GM12878 (cell line): ENCODE measurements around the gene DDIT4. TPM values are rescaled to one million over a fixed set of nuclear protein-coding genes. Genes with fewer than 3 reads are reported as not detected.

ENCODE experiments used
- ATF7 ChIP-seq: fragments of 450-650 bp; IDR thresholded peaks from 2 replicates; pipeline ENCODE4 v1.6.1; 2016; ENCODE audit warnings: low read depth, mild to moderate bottlenecking
- E2F4 ChIP-seq: IDR thresholded peaks from 2 replicates; pipeline ENCODE4 v1.6.1; 2012; ENCODE audit warnings: low read depth, low read length, improper control_type of control experiment
- ESRRA ChIP-seq: IDR thresholded peaks from 2 replicates; pipeline ENCODE4 v1.6.1; 2012; ENCODE audit warnings: mild to moderate bottlenecking, low read length, improper control_type of control experiment
- HDGF ChIP-seq: fragments of 450-650 bp; IDR thresholded peaks from 2 replicates; pipeline ENCODE4 v1.6.1; 2016; ENCODE audit warnings: antibody characterized with exemption
- MAX ChIP-seq: IDR thresholded peaks from 2 replicates; pipeline ENCODE4 v1.6.1; 2012; ENCODE audit warnings: low read depth, low read length, improper control_type of control experiment
- MXI1 ChIP-seq: fragments of 150-350 bp; IDR thresholded peaks from 2 replicates; pipeline ENCODE4 v1.6.1; 2011; ENCODE audit warnings: low read depth, mild to moderate bottlenecking, inconsistent platforms, low read length, improper control_type of control experiment
- MYC ChIP-seq: IDR thresholded peaks from 2 replicates; pipeline ENCODE4 v1.6.1; 2011; ENCODE audit warnings: mild to moderate bottlenecking, low read length, moderate library complexity, inconsistent platforms; ENCODE audit not compliant: insufficient read depth, insufficient replicate concordance, insufficient read length, severe bottlenecking
- NFXL1 ChIP-seq: fragments of 450-650 bp; IDR thresholded peaks from 2 replicates; pipeline ENCODE4 v1.6.1; 2017; ENCODE audit warnings: antibody characterized with exemption, mild to moderate bottlenecking, borderline replicate concordance
- NR2C1 ChIP-seq: fragments of 450-650 bp; IDR thresholded peaks from 2 replicates; pipeline ENCODE4 v1.6.1; 2017; ENCODE audit warnings: antibody characterized with exemption, mild to moderate bottlenecking, moderate library complexity
- NR2C2 ChIP-seq: IDR thresholded peaks from 2 replicates; pipeline ENCODE4 v1.6.1; 2011; ENCODE audit warnings: borderline replicate concordance, low read depth; ENCODE audit not compliant: control insufficient read depth, insufficient read length
- NRF1 ChIP-seq: conservative IDR thresholded peaks from 2 replicates; pipeline ENCODE4 v1.6.1; 2011; ENCODE audit warnings: mild to moderate bottlenecking, low read depth, low read length, improper control_type of control experiment
- PAX5 ChIP-seq: IDR thresholded peaks from 2 replicates; pipeline ENCODE4 v1.6.1; 2011; ENCODE audit warnings: low read depth, low read length, borderline replicate concordance
- PAX8 ChIP-seq: fragments of 450-650 bp; IDR thresholded peaks from 2 replicates; pipeline ENCODE4 v1.6.1; 2017; ENCODE audit warnings: mild to moderate bottlenecking, moderate library complexity
- POLR2AphosphoS2 ChIP-seq: IDR thresholded peaks from 2 replicates; pipeline ENCODE4 v1.6.1; 2011; ENCODE audit warnings: low read depth, mild to moderate bottlenecking, low read length, improper control_type of control experiment, moderate library complexity
- RAD51 ChIP-seq: fragments of 450-650 bp; IDR thresholded peaks from 2 replicates; pipeline ENCODE4 v1.6.1; 2016; ENCODE audit warnings: moderate library complexity, mild to moderate bottlenecking, inconsistent platforms
- RB1 ChIP-seq: fragments of 450-650 bp; formaldehyde crosslinking; IDR thresholded peaks from 2 replicates; pipeline ENCODE4 v1.6.1; 2017; ENCODE audit warnings: mild to moderate bottlenecking, borderline replicate concordance
- RELB ChIP-seq: fragments of 450-650 bp; IDR thresholded peaks from 2 replicates; pipeline ENCODE4 v1.6.1; 2017; ENCODE audit warnings: low read depth, mild to moderate bottlenecking, moderate library complexity
- SMAD1 ChIP-seq: fragments of 450-650 bp; IDR thresholded peaks from 2 replicates; pipeline ENCODE4 v1.6.1; 2018; ENCODE audit warnings: mild to moderate bottlenecking, low read depth; ENCODE audit not compliant: partially characterized antibody
- SMAD5 ChIP-seq: IDR thresholded peaks from 2 replicates; pipeline ENCODE4 v1.6.1; 2016; ENCODE audit warnings: antibody characterized with exemption, low read depth
- SMARCA5 ChIP-seq: fragments of 450-650 bp; IDR thresholded peaks from 2 replicates; pipeline ENCODE4 v1.6.1; 2017; ENCODE audit warnings: mild to moderate bottlenecking
- SREBF1 ChIP-seq: IDR thresholded peaks from 2 replicates; pipeline ENCODE4 v1.6.1; 2012; ENCODE audit warnings: mild to moderate bottlenecking, low read length
- TCF7 ChIP-seq: IDR thresholded peaks from 2 replicates; pipeline ENCODE4 v1.6.1; 2014; ENCODE audit warnings: antibody characterized with exemption, borderline replicate concordance
- YBX1 ChIP-seq: fragments of 450-650 bp; IDR thresholded peaks from 2 replicates; pipeline ENCODE4 v1.6.1; 2016; ENCODE audit warnings: antibody characterized with exemption
- ZNF24 ChIP-seq: fragments of 450-650 bp; IDR thresholded peaks from 2 replicates; pipeline ENCODE4 v1.6.1; 2017; ENCODE audit warnings: antibody characterized with exemption, mild to moderate bottlenecking
- ZNF384 ChIP-seq: IDR thresholded peaks from 2 replicates; pipeline ENCODE4 v1.6.1; 2012; ENCODE audit warnings: low read depth, mild to moderate bottlenecking, low read length, improper control_type of control experiment, borderline replicate concordance
- polyA plus RNA-seq, 11 experiments: library from polyadenylated mRNA; depleted of rRNA in 4 of 11; unstranded in 6 of 11; stranded (reverse) in 5 of 11; fragments of >200 nt; fragmentation: Nextera tagmentation in 4 of 11; fragmentation: Illumina TruSeq in 1 of 11; extraction: Ambion mirVana in 4 of 11; extraction: Trizol in 1 of 11; gene quantifications; 1 replicate in 1 of 11; 2 replicates in 10 of 11; pipeline versions ENCODE4 v1.2.1 to v1.2.3, GENCODE V29; 2011 to 2016; ENCODE audit warnings: inconsistent platforms in 2 of 11, missing spikeins in 2 of 11, low read depth in 1 of 11
- total RNA-seq, 4 experiments: library from RNA; depleted of rRNA in 3 of 4; stranded (reverse); fragments of >200 nt in 3 of 4; fragmentation: Illumina TruSeq in 1 of 4; extraction: Trizol in 1 of 4; gene quantifications; 2 replicates each; pipeline versions ENCODE4 v1.2.1 to v1.2.3, GENCODE V29; 2013 to 2021
- TF ChIP-seq, protein P1 (sequence below): fragments of 450-650 bp; IDR thresholded peaks from 2 replicates; pipeline ENCODE4 v1.6.1; 2017; ENCODE audit warnings: borderline replicate concordance
- TF ChIP-seq, protein P2 (sequence below): fragments of 150-350 bp; IDR thresholded peaks from 2 replicates; pipeline ENCODE4 v1.6.1; 2014; ENCODE audit warnings: mild to moderate bottlenecking, low read depth, low read length

Gene DDIT4
- total and polyA plus RNA-seq, 10 of the 15 experiments (the other 5 are each of a cell fraction or from before 2014, with no cell fraction given) = 2.1 to 277 (median 183) TPM

GRCh38 chr10:72257051-72257892, 16.5 kb upstream of the DDIT4 start (continued):
- TF ChIP-seq RELB (peak; percentile 98), SMARCA5 (peak; percentile 90), MXI1 (no peak), ZNF384 (no peak), E2F4 (no peak), ATF7 (peak; percentile 66), ZNF24 (peak; percentile 92), POLR2AphosphoS2 (no peak), SMAD5 (no peak), RB1 (no peak; the same call in 1 of the 2 replicates), YBX1 (no peak), PAX5 (0 out of 2 replicates have a peak, but pooled peaks have one; percentile 14), SMAD1 (no peak), MAX (no peak), PAX8 (no peak), NRF1 (no peak), RAD51 (peak; percentile 75), SREBF1 (no peak), HDGF (no peak), NR2C2 (no peak), NFXL1 (no peak), MYC (no peak), NR2C1 (no peak), TCF7 (no peak), ESRRA (no peak)
- TF ChIP-seq, protein P1, sequence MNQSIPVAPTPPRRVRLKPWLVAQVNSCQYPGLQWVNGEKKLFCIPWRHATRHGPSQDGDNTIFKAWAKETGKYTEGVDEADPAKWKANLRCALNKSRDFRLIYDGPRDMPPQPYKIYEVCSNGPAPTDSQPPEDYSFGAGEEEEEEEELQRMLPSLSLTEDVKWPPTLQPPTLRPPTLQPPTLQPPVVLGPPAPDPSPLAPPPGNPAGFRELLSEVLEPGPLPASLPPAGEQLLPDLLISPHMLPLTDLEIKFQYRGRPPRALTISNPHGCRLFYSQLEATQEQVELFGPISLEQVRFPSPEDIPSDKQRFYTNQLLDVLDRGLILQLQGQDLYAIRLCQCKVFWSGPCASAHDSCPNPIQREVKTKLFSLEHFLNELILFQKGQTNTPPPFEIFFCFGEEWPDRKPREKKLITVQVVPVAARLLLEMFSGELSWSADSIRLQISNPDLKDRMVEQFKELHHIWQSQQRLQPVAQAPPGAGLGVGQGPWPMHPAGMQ = no peak
- TF ChIP-seq, protein P2, sequence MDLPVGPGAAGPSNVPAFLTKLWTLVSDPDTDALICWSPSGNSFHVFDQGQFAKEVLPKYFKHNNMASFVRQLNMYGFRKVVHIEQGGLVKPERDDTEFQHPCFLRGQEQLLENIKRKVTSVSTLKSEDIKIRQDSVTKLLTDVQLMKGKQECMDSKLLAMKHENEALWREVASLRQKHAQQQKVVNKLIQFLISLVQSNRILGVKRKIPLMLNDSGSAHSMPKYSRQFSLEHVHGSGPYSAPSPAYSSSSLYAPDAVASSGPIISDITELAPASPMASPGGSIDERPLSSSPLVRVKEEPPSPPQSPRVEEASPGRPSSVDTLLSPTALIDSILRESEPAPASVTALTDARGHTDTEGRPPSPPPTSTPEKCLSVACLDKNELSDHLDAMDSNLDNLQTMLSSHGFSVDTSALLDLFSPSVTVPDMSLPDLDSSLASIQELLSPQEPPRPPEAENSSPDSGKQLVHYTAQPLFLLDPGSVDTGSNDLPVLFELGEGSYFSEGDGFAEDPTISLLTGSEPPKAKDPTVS = no peak
